IMR-90 (cell line): ENCODE results near the gene MAMDC4. TPM values are rescaled to one million over a fixed set of nuclear protein-coding genes. Genes with fewer than 3 reads are reported as not detected.

Source experiments
- ATAC-seq: fragments of 200-7000 bp; cut with Tn5 transposase; 2 replicates; pipeline ENCODE4 v1.9.1; 2020; ENCODE audit warnings: low read depth, mild to moderate bottlenecking, moderate library complexity
- BruUV-seq: library from RNA; stranded (reverse); fragments of 400-500 nt; replicated peaks from 2 replicates; lab custom pipeline; 2021; lab: Mats Ljungman, UMichigan
- CTCF ChIA-PET: fragments of 300-600 bp; formaldehyde crosslinking; extraction: SDS; loops from one replicate; lab custom pipeline; 2021; ENCODE audit warnings: antibody characterized with exemption; lab: Yijun Ruan, JAX
- POLR2A ChIA-PET: fragments of 300-600 bp; sonication (Branson Sonifier 250); formaldehyde crosslinking; loops from one replicate; lab custom pipeline; 2022; ENCODE audit warnings: antibody characterized with exemption; ENCODE audit not compliant: unreplicated experiment; lab: Charles Lee
- DNase-seq: peaks from one replicate; pipeline ENCODE4 v3.0.0; 2013
- H2AFZ ChIP-seq: replicated peaks from 2 replicates; pipeline ENCODE3; 2013; ENCODE audit warnings: low read length, mild to moderate bottlenecking; ENCODE audit not compliant: poor library complexity
- H2AK5ac ChIP-seq: 2 replicates; pipeline ENCODE4 v1.6.1; 2013; ENCODE audit warnings: low read depth, low read length, inconsistent platforms
- H2AK9ac ChIP-seq: replicated peaks from 2 replicates; pipeline ENCODE3; 2013; ENCODE audit warnings: mild to moderate bottlenecking, low read depth, low read length, moderate library complexity; ENCODE audit not compliant: poor library complexity
- H2BK120ac ChIP-seq: 2 replicates; pipeline ENCODE4 v1.6.1; 2013; ENCODE audit warnings: low read depth, low read length, inconsistent platforms
- H2BK15ac ChIP-seq: 3 replicates; pipeline ENCODE4 v1.6.1; 2013; ENCODE audit warnings: low read depth, low read length, inconsistent platforms
- H2BK20ac ChIP-seq: 2 replicates; pipeline ENCODE4 v1.6.1; 2013; ENCODE audit warnings: low read depth, mild to moderate bottlenecking, inconsistent platforms, low read length, moderate library complexity
- H2BK5ac ChIP-seq: 2 replicates; pipeline ENCODE4 v1.6.1; 2013; ENCODE audit warnings: mild to moderate bottlenecking, low read depth, low read length, inconsistent platforms; ENCODE audit not compliant: poor library complexity, severe bottlenecking
- H3K14ac ChIP-seq: replicated peaks from 2 replicates; pipeline ENCODE4 v1.6.1; 2013; ENCODE audit warnings: low read depth, low read length, inconsistent platforms
- H3K18ac ChIP-seq: 2 replicates; pipeline ENCODE4 v1.6.1; 2013; ENCODE audit warnings: low read depth, low read length, control low read depth
- H3K23ac ChIP-seq: 2 replicates; pipeline ENCODE4 v1.6.1; 2013; ENCODE audit warnings: low read depth, low read length, inconsistent platforms
- H3K27ac ChIP-seq: 2 replicates; pipeline ENCODE4 v1.5.1; 2013; ENCODE audit warnings: mild to moderate bottlenecking, control low read depth, low read length; ENCODE audit not compliant: insufficient read depth
- H3K27me3 ChIP-seq: 2 replicates; pipeline ENCODE4 v1.6.1; 2013; ENCODE audit warnings: low read length; ENCODE audit not compliant: control insufficient read depth, insufficient read depth
- H3K36me3 ChIP-seq: 2 replicates; pipeline ENCODE4 v1.6.1; 2013; ENCODE audit warnings: low read length, mixed read lengths; ENCODE audit not compliant: control insufficient read depth, insufficient read depth
- H3K4ac ChIP-seq: 2 replicates; pipeline ENCODE4 v1.6.1; 2013; ENCODE audit warnings: low read depth, low read length, inconsistent platforms
- H3K4me1 ChIP-seq: 2 replicates; pipeline ENCODE4 v1.6.1; 2013; ENCODE audit warnings: low read length, mixed read lengths; ENCODE audit not compliant: control insufficient read depth, insufficient read depth
- H3K4me2 ChIP-seq: 2 replicates; pipeline ENCODE4 v1.6.1; 2013; ENCODE audit warnings: low read depth, mild to moderate bottlenecking, control low read depth, low read length, moderate library complexity
- H3K4me3 ChIP-seq: 2 replicates; pipeline ENCODE4 v1.5.1; 2013; ENCODE audit warnings: low read depth, mild to moderate bottlenecking, control low read depth, low read length, moderate library complexity; ENCODE audit not compliant: insufficient read depth
- H3K56ac ChIP-seq: 2 replicates; pipeline ENCODE4 v1.6.1; 2013; ENCODE audit warnings: low read length, inconsistent platforms; ENCODE audit not compliant: insufficient read depth; ENCODE audit errors: extremely low read depth
- H3K79me1 ChIP-seq, 2 experiments: 2 replicates each; pipeline ENCODE4 v1.6.1; 2013; ENCODE audit warnings: low read length in 2 of 2, inconsistent platforms in 1 of 2, low read depth in 1 of 2
- H3K9ac ChIP-seq: 2 replicates; pipeline ENCODE4 v1.6.1; 2013; ENCODE audit warnings: low read depth, low read length, control low read depth
- H3K9me1 ChIP-seq: 2 replicates; pipeline ENCODE4 v1.6.1; 2013; ENCODE audit warnings: low read length, inconsistent platforms; ENCODE audit not compliant: insufficient read depth
- H3K9me3 ChIP-seq: 2 replicates; pipeline ENCODE4 v1.6.1; 2013; ENCODE audit warnings: low read length; ENCODE audit not compliant: control insufficient read depth, insufficient read depth
- H4K20me1 ChIP-seq: 2 replicates; pipeline ENCODE4 v1.6.1; 2013; ENCODE audit warnings: low read length, inconsistent platforms; ENCODE audit not compliant: insufficient read depth
- H4K5ac ChIP-seq: 2 replicates; pipeline ENCODE4 v1.6.1; 2013; ENCODE audit warnings: mild to moderate bottlenecking, low read depth, low read length, control low read depth
- H4K8ac ChIP-seq, 2 experiments: 2 replicates each; pipeline ENCODE4 v1.6.1; 2013; ENCODE audit warnings: low read depth in 2 of 2, low read length in 2 of 2, control low read depth in 1 of 2, inconsistent platforms in 1 of 2
- H4K91ac ChIP-seq: 2 replicates; pipeline ENCODE4 v1.6.1; 2013; ENCODE audit warnings: low read depth, low read length, inconsistent platforms; ENCODE audit not compliant: insufficient read depth
- BHLHE40 ChIP-seq: fragments of 150-350 bp; IDR thresholded peaks from 2 replicates; pipeline ENCODE4 v1.6.1; 2016; ENCODE audit warnings: mild to moderate bottlenecking, low read depth, low read length
- CEBPB ChIP-seq: IDR thresholded peaks from 2 replicates; pipeline ENCODE4 v1.6.1; 2012; ENCODE audit warnings: low read depth, low read length, improper control_type of control experiment
- CHD1 ChIP-seq: IDR thresholded peaks from 2 replicates; pipeline ENCODE4 v1.6.1; 2012; ENCODE audit warnings: low read depth, low read length, improper control_type of control experiment
- CTCF ChIP-seq: conservative IDR thresholded peaks from 2 replicates; pipeline ENCODE4 v1.5.1; 2012; ENCODE audit warnings: mild to moderate bottlenecking, low read depth, low read length, improper control_type of control experiment
- ELK1 ChIP-seq: fragments of 150-350 bp; IDR thresholded peaks from 2 replicates; pipeline ENCODE4 v1.6.1; 2016; ENCODE audit warnings: low read depth, mild to moderate bottlenecking, low read length, moderate library complexity, borderline replicate concordance
- FOS ChIP-seq: fragments of 150-350 bp; IDR thresholded peaks from 2 replicates; pipeline ENCODE4 v1.6.1; 2016; ENCODE audit warnings: low read depth, low read length
- MAFK ChIP-seq: IDR thresholded peaks from 2 replicates; pipeline ENCODE4 v1.6.1; 2012; ENCODE audit warnings: low read depth, low read length, improper control_type of control experiment
- MAZ ChIP-seq: IDR thresholded peaks from 2 replicates; pipeline ENCODE4 v1.6.1; 2012; ENCODE audit warnings: low read depth, mild to moderate bottlenecking, low read length, improper control_type of control experiment, moderate library complexity, borderline replicate concordance
- MXI1 ChIP-seq: IDR thresholded peaks from 2 replicates; pipeline ENCODE4 v1.6.1; 2012; ENCODE audit warnings: low read depth, mild to moderate bottlenecking, low read length, moderate library complexity, borderline replicate concordance
- NFE2L2 ChIP-seq: fragments of 150-350 bp; IDR thresholded peaks from 2 replicates; pipeline ENCODE4 v1.6.1; 2016; ENCODE audit warnings: low read depth, mild to moderate bottlenecking, low read length
- POLR2A ChIP-seq: IDR thresholded peaks from 2 replicates; pipeline ENCODE4 v1.6.1; 2012; ENCODE audit warnings: mild to moderate bottlenecking, low read depth, low read length
- RAD21 ChIP-seq: IDR thresholded peaks from 2 replicates; pipeline ENCODE4 v1.6.1; 2012; ENCODE audit warnings: low read length, improper control_type of control experiment
- RCOR1 ChIP-seq: IDR thresholded peaks from 2 replicates; pipeline ENCODE4 v1.6.1; 2012; ENCODE audit warnings: mild to moderate bottlenecking, low read length, improper control_type of control experiment; ENCODE audit not compliant: insufficient replicate concordance
- RFX5 ChIP-seq: IDR thresholded peaks from 2 replicates; pipeline ENCODE4 v1.8.0; 2012; ENCODE audit warnings: low read depth, mild to moderate bottlenecking, low read length, moderate library complexity
- SMC3 ChIP-seq: fragments of 150-350 bp; IDR thresholded peaks from 2 replicates; pipeline ENCODE4 v1.6.1; 2016; ENCODE audit warnings: low read depth, mild to moderate bottlenecking, antibody characterized with exemption, low read length, moderate library complexity
- USF2 ChIP-seq: fragments of 150-350 bp; IDR thresholded peaks from 2 replicates; pipeline ENCODE4 v1.6.1; 2017; ENCODE audit warnings: mild to moderate bottlenecking, antibody characterized with exemption, low read length, low read depth
- WGBS, 2 experiments: methylation state at CpG; one replicate each; pipeline versions ENCODE4 v1.1.5 to v1.1.7; 2013; ENCODE audit warnings: missing lambda C conversion rate in 2 of 2; ENCODE audit not compliant: insufficient read length in 1 of 2; ENCODE audit errors: extremely low coverage in 2 of 2; 5-methylcytosine and 5-hydroxymethylcytosine counted together
- dilution Hi-C: fragments of 300-500 bp; cut with HindIII; formaldehyde crosslinking; loops from one replicate; pipeline ENCODE4 v1.14.3; 2018; ENCODE audit warnings: low sequenced_read_pairs; ENCODE audit not compliant: unreplicated experiment
- in situ Hi-C: fragments of 300-500 bp; cut with MboI; formaldehyde crosslinking; loops from 3 replicates; pipeline ENCODE4 v1.14.3; 2019; ENCODE audit warnings: low sequenced_read_pairs, inconsistent platforms, mixed read lengths
- intact Hi-C: fragments of 100-400 bp; cut with micrococcal nuclease; formaldehyde crosslinking; loops from 2 replicates; pipeline ENCODE4 v1.10.0; 2022
- polyA plus RNA-seq, 3 experiments: library from polyadenylated mRNA; depleted of rRNA; stranded (reverse); fragments of >200 nt; gene quantifications; 2 replicates each; pipeline ENCODE4 v1.2.3, GENCODE V29; 2012; ENCODE audit warnings: low replicate concordance in 1 of 3
- total RNA-seq: library from RNA; depleted of rRNA; stranded (reverse); fragments of >200 nt; gene quantifications from 2 replicates; pipeline ENCODE4 v1.2.3, GENCODE V29; 2012

The MAMDC4 gene
- total and polyA plus RNA-seq, 2 of the 4 experiments (the other 2 are of a cell fraction), result 0.18 to 3.5 TPM

DNA sequence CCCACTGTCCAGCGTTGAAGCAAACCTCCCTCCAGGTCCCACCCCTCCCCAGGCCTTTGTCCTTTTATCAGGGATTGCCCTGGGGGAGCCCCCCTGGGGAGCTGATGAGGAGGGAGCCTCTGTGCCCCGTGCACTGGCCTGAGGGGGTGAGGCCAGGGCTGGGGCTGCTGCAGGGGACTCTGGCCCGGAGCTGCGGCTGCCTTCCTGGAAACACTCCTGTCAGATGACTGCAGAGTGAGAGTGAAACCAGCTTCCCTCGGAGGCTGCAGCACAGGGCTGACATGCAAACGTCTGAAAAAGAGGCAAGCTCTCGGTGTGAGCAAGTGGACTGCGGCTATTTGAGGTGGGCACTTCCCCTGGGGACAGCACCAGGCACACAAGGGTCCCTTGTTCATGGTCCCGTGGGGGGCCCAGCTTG lies 29.6 kb downstream of the MAMDC4 start:
- dilution Hi-C loops, result no loop called here

More for the DNA sequence above, 29.6 kb downstream of the MAMDC4 start:
- no peak overlapping the region for H2BK15ac ChIP-seq
- H3K56ac ChIP-seq, result no peak overlapping the region
- H3K4me1 ChIP-seq, result peaks cover 10% of the 10 kb centered on the region
- H4K91ac ChIP-seq, result no peak overlapping the region
- H2AK5ac ChIP-seq, result no peak overlapping the region
- no peaks in the 10 kb centered on the region for H3K36me3 ChIP-seq
- POLR2A ChIA-PET, result no interaction called here
- CTCF ChIA-PET, result interaction anchor here (0.7 kb wide), 1 partner anchor 104 kb away, joined by 3 read pairs; no protein-coding TSS in a partner anchor
- no peaks in the 10 kb centered on the region for H3K27me3 ChIP-seq
- in situ Hi-C loops (no loop called here), intact Hi-C loops (no loop called here)
- TF ChIP-seq POLR2A (no peak), MAFK (no peak), MAZ (no peak), SMC3 (no peak), NFE2L2 (no peak), BHLHE40 (no peak), USF2 (no peak), MXI1 (no peak; the same call in 1 of the 2 replicates), RAD21 (no peak), CHD1 (no peak), FOS (no peak), RCOR1 (no peak), RFX5 (no peak), ELK1 (no peak), CEBPB (no peak), CTCF (no peak)
- peak overlapping the region; percentile 47 for H3K4me2 ChIP-seq
- no peak overlapping the region for H3K14ac ChIP-seq
- 0 out of 4 replicates have a peak, but pooled peaks cover 0 to under 1% of the 10 kb centered on the region in 2 experiments for H3K79me1 ChIP-seq
- H2BK120ac ChIP-seq, result no peak overlapping the region
- H3K9me3 ChIP-seq, result no peaks in the 10 kb centered on the region
- no peak overlapping the region for H3K27ac ChIP-seq
- ATAC-seq, result peak; percentile 8; the same call in 1 of the 2 replicates
- H2AFZ ChIP-seq, result peak overlapping the region; percentile 92
- no peak overlapping the region for H3K4me3 ChIP-seq
- H3K9ac ChIP-seq, result no peak overlapping the region
- H3K9me1 ChIP-seq, result 0 out of 2 replicates have a peak, but pooled peaks cover 4% of the 10 kb centered on the region
- WGBS, 2 experiments, result 27% methylated on average over 8 of the region's 9 CpGs; no CpG with 5 or more reads in 1 of the 2 experiments
- H2BK20ac ChIP-seq, result no peak overlapping the region
- no TSS peak for BruUV-seq
- 0 out of 2 replicates have a peak overlapping the region, but pooled peaks have one; percentile 57 for H3K4ac ChIP-seq
- peak overlapping the region; percentile 17 to 95; a peak in 2 of 4 replicates for H4K8ac ChIP-seq
- no peak overlapping the region for H3K18ac ChIP-seq
- H2BK5ac ChIP-seq, result no peak overlapping the region
- peak overlapping the region; percentile 37; the same call in 1 of the 2 replicates for H4K5ac ChIP-seq
- H2AK9ac ChIP-seq, result peak overlapping the region; percentile 21
- no peak overlapping the region for H3K23ac ChIP-seq
- H4K20me1 ChIP-seq, result no peaks in the 10 kb centered on the region
- DNase-seq, result peak; percentile 44
